ENCODE data around the gene GPR26. TPM values are rescaled to one million over a fixed set of nuclear protein-coding genes. Genes with fewer than 3 reads are reported as not detected.
"Not testable (repeated sequence)": the region's sequence is repeated elsewhere in the genome, so short reads cannot be mapped to it uniquely, and the experiment has no call there.

GPR26 gene
- total RNA-seq, 1 experiment from 2014 or later = not detected

GRCh38 chr10:123706236-123706635 is 40.1 kb downstream of the GPR26 start:
- DNase-seq (ENCODE audit: low read depth) = no peak

- DNase-seq (ENCODE audit: low read depth) = no peak
Observed at GRCh38 chr10:123715546-123715945, 49.4 kb downstream of the GPR26 start.

DNA sequence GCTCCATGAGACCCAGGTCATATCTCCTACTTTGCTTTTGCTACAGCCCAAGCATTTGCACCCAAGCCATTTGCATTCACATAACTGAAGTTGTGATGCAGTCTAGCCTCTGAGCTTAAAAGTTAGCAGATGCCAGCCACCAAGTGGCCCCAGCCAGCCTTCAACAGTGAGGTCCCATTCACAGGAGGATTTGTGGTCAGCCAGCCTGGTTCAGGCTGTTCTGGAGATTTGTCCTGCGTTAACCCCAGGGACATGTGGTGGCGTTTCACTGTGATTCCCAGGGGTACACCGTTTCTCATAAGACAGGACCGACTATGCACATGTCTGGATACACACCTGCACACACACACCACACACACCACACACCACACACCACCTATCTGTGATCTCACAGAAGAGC is 51.2 kb downstream of the GPR26 start:
- DNase-seq (ENCODE audit: low read depth) = no peak

DNA sequence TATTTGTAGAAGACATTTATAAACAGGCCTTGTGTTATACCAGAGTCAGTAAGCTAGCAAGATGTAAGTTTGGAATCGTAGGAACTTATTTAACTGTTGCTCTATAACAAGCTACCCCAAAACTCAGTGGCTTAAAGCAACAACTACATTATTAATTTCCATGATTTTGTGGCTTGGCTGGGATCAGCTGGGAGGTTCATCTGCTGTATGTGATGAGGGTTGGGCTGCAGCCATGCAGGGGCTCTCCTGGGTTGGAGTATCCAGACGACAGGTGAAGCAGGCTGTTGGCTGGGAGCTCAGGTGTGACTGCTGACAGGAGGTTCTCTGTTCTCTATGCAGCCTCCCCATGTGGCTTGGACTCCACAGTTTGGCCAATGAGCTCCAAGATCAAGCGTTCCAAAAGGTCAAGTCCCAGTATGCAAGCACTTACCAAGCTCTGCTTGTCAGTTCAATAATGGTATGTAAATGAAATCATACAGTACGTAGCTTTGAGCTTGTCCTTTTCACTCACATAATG is 52.4 kb downstream of the GPR26 start:
- no peak for DNase-seq (ENCODE audit: low read depth)

DNA sequence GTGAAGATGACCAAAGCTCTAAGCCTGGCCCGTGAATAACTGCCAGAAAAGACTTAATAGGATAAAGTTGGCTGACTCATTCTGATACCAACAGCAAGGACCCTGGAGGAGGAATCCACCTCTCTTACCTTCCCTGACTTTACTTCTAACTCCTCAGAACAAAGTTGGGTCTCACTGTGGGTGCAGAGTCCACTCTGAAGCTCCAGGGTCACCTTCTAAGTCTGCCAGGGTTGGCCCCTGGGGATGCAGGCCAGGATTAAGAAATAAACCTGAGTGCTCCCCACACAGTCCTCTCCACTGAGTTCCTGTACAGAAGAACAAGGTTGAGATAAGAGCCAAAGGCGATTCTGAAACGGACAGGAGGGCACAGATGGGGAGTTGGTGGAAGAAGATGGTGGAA is 54.4 kb downstream of the GPR26 start:
- no peak for DNase-seq (ENCODE audit: low read depth)

DNA sequence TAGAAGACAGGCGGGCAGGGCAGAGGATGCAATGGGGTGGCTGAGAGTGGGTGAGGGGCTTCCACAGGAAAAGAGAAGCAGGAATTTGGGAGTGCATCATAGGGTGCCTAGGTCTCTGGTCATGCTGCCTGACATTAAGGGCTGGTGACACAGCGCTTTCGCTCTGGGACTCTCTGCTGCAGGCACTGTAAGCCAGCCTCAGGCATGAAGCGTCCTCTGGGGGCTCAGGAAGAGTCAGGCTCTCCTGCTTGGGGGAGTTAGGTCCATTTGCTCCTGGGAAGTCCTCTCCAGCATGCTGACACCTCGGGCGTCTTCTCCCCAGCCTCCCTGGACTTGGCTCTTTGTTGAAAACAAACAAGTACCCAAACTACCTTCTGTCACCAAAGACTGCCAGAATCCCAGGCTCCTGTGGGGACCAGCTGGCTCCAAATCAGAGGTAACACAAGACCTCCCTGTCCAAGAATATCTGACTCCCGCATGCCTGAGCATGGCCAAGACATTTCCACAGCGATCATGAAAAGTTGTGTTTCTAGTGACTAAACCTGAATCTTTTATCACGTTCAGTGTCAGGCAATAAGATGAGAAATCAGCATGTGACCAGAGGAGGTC is 55.4 kb downstream of the GPR26 start:
- DNase-seq (ENCODE audit: low read depth) = no peak

GRCh38 chr10:123722351-123722750 is 56.2 kb downstream of the GPR26 start:
- no peak for DNase-seq (ENCODE audit: low read depth)

- no peak for DNase-seq (ENCODE audit: low read depth)
Observed at GRCh38 chr10:123724747-123725146, 58.6 kb downstream of the GPR26 start.

DNA sequence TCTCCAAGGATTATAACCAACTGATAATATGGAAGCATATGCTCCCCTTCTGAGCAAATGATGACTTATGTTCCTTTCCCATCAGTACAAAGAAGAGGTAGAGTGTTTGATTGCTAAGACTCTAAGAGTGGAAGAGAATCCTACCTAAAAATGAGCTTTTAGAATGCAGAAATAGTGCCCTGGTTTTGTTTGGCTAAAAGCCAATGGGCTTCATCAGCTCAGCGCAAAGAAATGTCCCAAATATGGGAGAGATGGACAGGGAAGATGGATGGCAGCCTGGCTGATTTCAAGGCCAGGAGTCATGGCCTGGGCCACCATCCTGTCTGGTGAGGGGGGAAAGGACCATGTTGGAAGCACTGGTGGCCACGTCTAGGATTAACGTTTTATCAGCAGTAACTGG is 60.2 kb downstream of the GPR26 start:
- DNase-seq (ENCODE audit: low read depth) = no peak

- DNase-seq (ENCODE audit: low read depth) = no peak
Observed at GRCh38 chr10:123726836-123727235, 60.7 kb downstream of the GPR26 start.

- no peak for DNase-seq (ENCODE audit: low read depth)
Observed at GRCh38 chr10:123729523-123729922, 63.4 kb downstream of the GPR26 start.

GRCh38 chr10:123736917-123737316 is 70.8 kb downstream of the GPR26 start:
- DNase-seq (ENCODE audit: low read depth) = not testable (repeated sequence)

- no peak for DNase-seq (ENCODE audit: low read depth)
Observed at GRCh38 chr10:123741146-123741545, 75.0 kb downstream of the GPR26 start.

DNA sequence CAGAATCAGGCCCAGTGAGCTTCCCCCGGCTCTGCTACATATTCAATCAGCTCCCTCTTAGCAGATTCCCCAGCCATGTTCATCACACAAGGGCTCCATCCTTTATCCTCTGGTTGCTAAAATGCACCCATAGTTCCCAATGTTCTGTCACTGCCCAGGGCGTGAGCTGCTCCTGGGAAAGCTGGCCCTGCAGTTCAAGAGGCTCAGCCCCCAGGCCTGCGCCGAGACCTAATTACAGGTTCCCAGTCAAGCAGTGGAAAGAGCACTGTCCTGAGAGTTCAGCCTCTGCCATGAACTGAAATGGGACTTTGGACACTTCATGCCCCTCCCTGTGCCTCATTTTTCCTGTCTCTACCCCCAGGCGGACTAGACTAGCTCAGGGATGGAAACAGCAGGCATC is 75.6 kb downstream of the GPR26 start:
- DNase-seq (ENCODE audit: low read depth) = no peak

DNA sequence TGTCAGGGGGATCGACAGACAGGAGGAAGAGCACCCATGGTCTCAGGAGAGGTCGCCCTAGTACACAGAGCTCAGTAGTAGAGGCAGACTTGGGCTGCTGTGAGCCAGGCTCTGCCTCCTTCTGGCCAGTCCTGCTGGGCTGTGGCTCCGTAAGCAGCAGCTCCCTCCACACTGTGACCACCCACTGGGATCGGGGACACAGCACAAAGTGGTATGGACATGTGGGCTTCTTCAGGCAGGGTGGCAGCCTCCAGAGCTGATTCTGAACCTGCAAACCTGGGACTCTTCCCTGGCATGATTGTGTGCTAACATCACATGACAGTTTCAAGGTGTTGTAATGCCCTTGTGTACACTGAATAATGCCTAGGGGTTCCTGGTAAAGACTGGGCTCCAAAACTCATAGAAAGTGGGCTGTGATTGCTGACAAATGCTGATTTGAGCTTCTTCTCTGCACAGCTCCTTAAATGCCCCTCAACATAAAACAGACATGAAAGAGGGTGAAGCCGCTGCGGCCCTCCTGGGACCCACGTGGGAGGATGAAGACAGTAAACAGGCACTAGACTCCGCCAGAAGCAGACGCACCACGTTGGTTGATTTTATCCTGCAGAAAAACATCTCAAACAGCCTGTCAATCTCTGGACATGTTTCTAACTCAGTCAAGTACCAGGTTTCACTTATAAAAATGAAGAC is 76.7 kb downstream of the GPR26 start:
- no peak for DNase-seq (ENCODE audit: low read depth)

DNA sequence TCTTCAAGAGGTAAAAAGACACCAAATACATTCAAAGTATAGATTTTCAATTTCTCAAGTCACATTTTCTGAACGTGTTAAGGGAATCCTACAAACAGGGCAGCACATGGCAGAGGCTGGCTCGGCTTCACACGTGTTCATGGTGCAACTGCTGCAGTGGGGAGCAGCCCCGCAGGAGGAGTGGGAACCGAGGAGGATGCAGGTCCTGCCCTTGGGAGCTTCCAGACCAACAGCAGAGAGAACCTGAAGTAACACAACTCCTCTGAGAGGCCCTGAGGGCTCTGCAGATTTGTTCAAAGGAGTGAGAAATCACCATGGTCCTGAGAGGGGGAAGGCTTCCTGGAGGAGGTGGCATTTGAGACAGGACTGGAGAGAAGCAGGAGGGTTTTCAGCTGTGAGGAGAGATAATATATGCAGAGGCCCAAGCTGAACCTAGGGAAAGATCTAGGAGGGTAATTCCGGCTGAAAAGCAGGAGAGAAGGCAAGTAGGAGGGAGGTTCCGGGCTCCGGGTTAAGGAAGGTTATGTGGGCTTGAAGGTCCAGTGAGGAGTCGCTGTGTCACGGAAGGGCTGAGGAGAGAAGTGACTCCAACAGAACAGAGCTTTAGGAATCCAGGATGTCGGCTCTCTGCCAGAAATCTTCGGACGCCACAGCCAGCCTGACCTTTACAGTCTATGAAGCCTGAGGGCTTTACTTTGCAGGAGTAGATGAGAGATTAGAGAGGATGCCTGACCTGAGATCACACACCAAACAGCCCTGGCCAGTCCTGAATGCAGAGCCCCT is 77.5 kb downstream of the GPR26 start:
- DNase-seq (ENCODE audit: low read depth) = no peak

- DNase-seq (ENCODE audit: low read depth) = no peak
Observed at GRCh38 chr10:123744224-123744536, 78.0 kb downstream of the GPR26 start.

Other genes with a start within 250 kb of the GPR26 start
- 0.08 TPM in 1 of 2 replicates, not detected in the other for gene CPXM2, start 225.5 kb downstream of the GPR26 start, total RNA-seq (2014; rRNA removed; shearing (Covaris generic))